ENCODE data around the gene FLOT1. TPM values are rescaled to one million over a fixed set of nuclear protein-coding genes. Genes with fewer than 3 reads are reported as not detected.
A peak's percentile ranks its signal among the peaks of the same experiment; 100 is the strongest.

FLOT1 gene
- total and polyA plus RNA-seq, 2 donors, result 67.1 to 157 TPM

DNA sequence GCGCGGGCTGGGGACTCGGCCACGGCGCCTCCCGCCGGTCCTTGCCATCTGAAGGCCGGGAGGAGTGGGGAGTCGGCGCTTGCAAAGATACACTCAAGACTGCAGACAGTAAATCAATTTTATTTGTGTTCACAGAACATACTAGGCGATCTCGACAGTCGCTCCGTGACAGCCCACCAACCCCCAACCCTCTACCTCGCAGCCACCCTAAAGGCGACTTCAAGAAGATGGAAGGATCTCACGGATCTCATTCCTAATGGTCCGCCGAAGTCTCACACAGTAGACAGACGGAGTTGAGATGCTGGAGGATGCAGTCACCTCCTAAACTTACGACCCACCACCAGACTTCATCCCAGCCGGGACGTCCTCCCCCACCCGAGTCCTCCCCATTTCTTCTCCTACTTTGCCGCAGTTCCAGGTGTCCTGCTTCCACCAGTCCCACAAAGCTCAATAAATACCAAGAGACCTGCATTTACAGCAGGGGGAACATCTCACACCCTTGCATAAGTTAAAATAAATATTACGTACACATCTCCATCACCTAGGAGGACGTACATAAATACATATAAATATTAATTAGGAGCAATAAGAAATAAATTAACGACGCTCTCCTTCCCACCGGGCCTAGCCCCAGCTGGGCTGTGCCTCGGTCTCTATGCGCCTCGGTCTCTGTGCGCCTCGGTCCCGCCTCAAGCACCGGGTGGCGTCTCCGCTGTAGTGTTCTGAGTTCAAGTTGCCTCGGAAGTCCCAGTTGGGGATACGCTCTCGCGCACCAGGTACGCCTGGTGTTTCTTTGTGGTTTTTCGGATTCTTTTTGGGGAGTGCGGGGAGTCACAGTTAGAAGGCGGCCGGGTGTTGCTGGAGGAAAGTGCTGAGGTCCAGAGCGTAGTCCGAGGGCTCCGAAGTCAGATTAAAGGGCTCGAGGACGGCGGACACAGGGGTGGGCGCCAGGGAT lies 889 bp upstream of the FLOT1 start:
- DNase-seq (ENCODE audit: low read depth in 6 of 9, low spot score in 9 of 9), result peak in 2 of 9 donors; percentile 35 to 52
- H3K4me3 ChIP-seq (ENCODE audit: low read length in 2 of 2), result peak overlapping the region; percentile 71 to 79
- peaks cover 4 to 49% of the 10 kb centered on the region in 2 donors for H3K4me1 ChIP-seq (ENCODE audit: control insufficient read depth in 2 of 2, insufficient read depth in 2 of 2, low read length in 2 of 2)

DNA sequence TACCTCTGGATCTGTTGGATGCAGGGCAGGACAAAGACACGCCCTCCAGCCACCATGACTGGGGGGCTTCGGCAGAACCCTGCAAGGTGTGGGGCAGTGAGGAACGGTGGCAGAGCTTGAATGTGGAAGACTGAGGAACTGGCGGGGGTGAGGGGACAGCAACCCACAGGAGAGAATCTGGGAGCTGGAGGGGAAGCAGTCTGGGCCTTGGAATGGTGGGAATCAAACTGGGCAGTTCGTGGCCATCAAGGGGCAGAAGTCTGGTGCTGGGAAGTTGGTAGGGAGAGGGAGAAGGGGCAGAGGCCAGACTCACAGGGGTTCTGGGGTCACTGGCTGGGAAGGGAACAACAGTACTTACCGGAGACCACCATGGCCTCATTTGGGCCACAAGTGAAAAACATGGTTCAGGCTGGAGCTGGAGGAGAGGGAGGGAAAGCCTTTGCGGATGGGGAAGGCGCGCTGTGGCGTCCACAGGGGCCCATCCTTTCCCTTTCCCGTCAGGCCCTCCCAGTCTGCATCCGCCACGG lies 635 bp downstream of the FLOT1 start:
- peaks cover 0 to 20% of the 10 kb centered on the region in 2 donors for H3K27me3 ChIP-seq (ENCODE audit: control insufficient read depth in 2 of 2, insufficient read depth in 1 of 2, low read length in 1 of 2)
- peaks cover 12 to 50% of the 10 kb centered on the region in 2 donors for H3K4me1 ChIP-seq (ENCODE audit: control insufficient read depth in 2 of 2, insufficient read depth in 2 of 2, low read length in 2 of 2)
- DNase-seq (ENCODE audit: low read depth in 6 of 9, low spot score in 9 of 9), result no peak
- 26% methylated on average over 13 of the region's 13 CpGs for WGBS
- H3K4me3 ChIP-seq (ENCODE audit: low read length in 2 of 2), result peak overlapping the region; percentile 71 to 79
- H3K9me3 ChIP-seq (ENCODE audit: control insufficient read depth in 2 of 2, insufficient read depth in 1 of 2, low read length in 1 of 2), result peaks cover 0 to 10% of the 10 kb centered on the region in 2 donors
- H3K36me3 ChIP-seq (ENCODE audit: control insufficient read depth in 2 of 2, insufficient read depth in 2 of 2, low read length in 1 of 2), result peaks cover 0 to 21% of the 10 kb centered on the region in 2 donors
- H3K27ac ChIP-seq (ENCODE audit: low read depth in 1 of 2, low read length in 1 of 2), result peak overlapping the region; percentile 74 to 90

More for the DNA sequence above, 889 bp upstream of the FLOT1 start:
- Histone ChIP-seq H3K9me3 (ENCODE audit: control insufficient read depth in 2 of 2, insufficient read depth in 1 of 2, low read length in 1 of 2) (peaks cover 0 to 10% of the 10 kb centered on the region in 2 donors), H3K27ac (ENCODE audit: low read depth in 1 of 2, low read length in 1 of 2) (peak overlapping the region; percentile 77 to 90), H3K27me3 (ENCODE audit: control insufficient read depth in 2 of 2, insufficient read depth in 1 of 2, low read length in 1 of 2) (peaks cover 0 to 20% of the 10 kb centered on the region in 2 donors), H3K36me3 (ENCODE audit: control insufficient read depth in 2 of 2, insufficient read depth in 2 of 2, low read length in 1 of 2) (peaks cover 0 to 20% of the 10 kb centered on the region in 2 donors)
- 4% methylated on average over 55 of the region's 55 CpGs for WGBS

DNA sequence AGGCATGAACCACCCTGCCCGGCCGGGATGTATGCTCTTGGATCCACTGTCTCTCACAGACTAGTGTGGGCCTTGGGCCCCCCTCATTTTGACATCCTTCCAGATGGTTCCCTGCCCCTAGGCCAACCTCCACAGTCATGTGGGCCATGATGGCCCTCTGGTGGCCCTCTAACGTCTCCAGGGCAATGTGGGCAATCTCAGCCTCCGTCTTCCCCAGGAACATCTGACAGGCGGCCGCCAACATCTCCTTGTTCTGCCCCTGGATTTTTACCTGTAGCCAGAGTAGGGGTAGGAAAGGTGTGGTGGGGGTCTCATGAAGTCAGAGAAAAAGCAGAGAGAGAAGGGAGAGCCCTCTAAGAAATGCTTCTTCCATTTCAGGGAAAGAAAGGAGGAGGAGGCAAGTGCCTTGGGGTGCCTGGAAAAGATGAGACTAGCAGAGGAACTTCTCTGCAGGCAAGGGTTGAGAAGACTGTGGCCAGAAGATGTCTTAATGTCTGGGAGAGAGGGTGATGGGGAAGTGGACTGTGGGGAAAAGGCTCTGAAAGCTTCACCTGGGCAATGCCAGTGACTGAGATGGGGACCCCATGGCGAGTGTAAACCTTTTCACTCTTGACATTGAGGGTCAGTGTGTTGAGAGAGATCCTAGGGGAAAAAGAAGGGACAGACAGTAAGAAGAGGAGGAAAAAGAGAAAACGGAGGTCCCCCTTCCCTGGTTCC lies 1.3 kb downstream of the FLOT1 start:
- peaks cover 13 to 55% of the 10 kb centered on the region in 2 donors for H3K4me1 ChIP-seq (ENCODE audit: control insufficient read depth in 2 of 2, insufficient read depth in 2 of 2, low read length in 2 of 2)
- peaks cover 0 to 23% of the 10 kb centered on the region in 2 donors for H3K36me3 ChIP-seq (ENCODE audit: control insufficient read depth in 2 of 2, insufficient read depth in 2 of 2, low read length in 1 of 2)
- H3K9me3 ChIP-seq (ENCODE audit: control insufficient read depth in 2 of 2, insufficient read depth in 1 of 2, low read length in 1 of 2), result peaks cover 0 to 10% of the 10 kb centered on the region in 2 donors
- peaks cover 0 to 20% of the 10 kb centered on the region in 2 donors for H3K27me3 ChIP-seq (ENCODE audit: control insufficient read depth in 2 of 2, insufficient read depth in 1 of 2, low read length in 1 of 2)
- H3K27ac ChIP-seq (ENCODE audit: low read depth in 1 of 2, low read length in 1 of 2), result no peak overlapping the region
- no peak for DNase-seq (ENCODE audit: low read depth in 6 of 9, low spot score in 9 of 9)
- peak overlapping the region in 1 of 2 donors; percentile 71 for H3K4me3 ChIP-seq (ENCODE audit: low read length in 2 of 2)
- 93% methylated on average over 8 of the region's 8 CpGs for WGBS

DNA sequence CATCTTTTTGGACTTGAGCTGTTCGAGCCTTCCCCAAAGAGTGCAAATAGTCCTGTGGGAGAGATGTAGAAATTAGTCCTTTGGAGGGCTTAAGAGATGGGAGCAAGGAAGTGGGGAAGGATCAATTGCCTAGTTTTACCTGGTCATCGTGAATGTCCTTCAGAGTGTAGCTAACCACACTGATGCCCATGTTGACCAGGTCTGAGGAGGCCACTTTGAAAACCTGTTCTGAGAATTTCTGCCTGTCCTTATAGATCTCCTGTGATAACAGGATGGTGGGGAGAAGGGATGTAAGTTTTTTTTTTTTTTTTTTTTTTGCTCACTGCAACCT lies 2.0 kb downstream of the FLOT1 start:
- H3K36me3 ChIP-seq (ENCODE audit: control insufficient read depth in 2 of 2, insufficient read depth in 2 of 2, low read length in 1 of 2), result peaks cover 0 to 28% of the 10 kb centered on the region in 2 donors

DNA sequence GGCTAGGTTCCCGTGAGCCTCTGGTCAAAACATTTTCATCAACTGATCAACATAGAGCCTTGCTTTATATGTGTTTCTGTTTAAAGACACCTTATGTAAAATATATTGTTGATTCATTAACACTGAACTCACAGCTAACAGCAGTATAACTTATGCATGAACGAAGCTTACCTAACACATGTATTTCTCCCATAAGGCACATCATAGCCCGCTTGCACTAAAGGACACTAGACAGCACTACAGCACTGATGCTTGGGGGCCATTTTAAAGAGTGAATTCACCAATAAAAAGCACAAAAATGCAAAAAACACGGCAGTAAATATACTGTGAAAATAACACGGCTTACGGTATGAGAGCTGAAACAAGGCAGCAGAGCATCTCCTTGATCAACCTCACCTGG lies 4.0 kb downstream of the FLOT1 start:
- WGBS, result 95% methylated on average over 6 of the region's 6 CpGs
- DNase-seq (ENCODE audit: low read depth in 6 of 9, low spot score in 9 of 9), result no peak
- Histone ChIP-seq H3K36me3 (ENCODE audit: control insufficient read depth in 2 of 2, insufficient read depth in 2 of 2, low read length in 1 of 2) (peaks cover 9 to 39% of the 10 kb centered on the region in 2 donors), H3K4me1 (ENCODE audit: control insufficient read depth in 2 of 2, insufficient read depth in 2 of 2, low read length in 2 of 2) (peaks cover 11 to 46% of the 10 kb centered on the region in 2 donors), H3K4me3 (ENCODE audit: low read length in 2 of 2) (no peak overlapping the region), H3K27me3 (ENCODE audit: control insufficient read depth in 2 of 2, insufficient read depth in 1 of 2, low read length in 1 of 2) (peaks cover 0 to 9% of the 10 kb centered on the region in 2 donors), H3K27ac (ENCODE audit: low read depth in 1 of 2, low read length in 1 of 2) (no peak overlapping the region), H3K9me3 (ENCODE audit: control insufficient read depth in 2 of 2, insufficient read depth in 1 of 2, low read length in 1 of 2) (peaks cover 0 to 6% of the 10 kb centered on the region in 2 donors)

More for the DNA sequence above, 2.0 kb downstream of the FLOT1 start:
- Histone ChIP-seq H3K4me1 (ENCODE audit: control insufficient read depth in 2 of 2, insufficient read depth in 2 of 2, low read length in 2 of 2) (peaks cover 13 to 62% of the 10 kb centered on the region in 2 donors), H3K27me3 (ENCODE audit: control insufficient read depth in 2 of 2, insufficient read depth in 1 of 2, low read length in 1 of 2) (peaks cover 0 to 20% of the 10 kb centered on the region in 2 donors), H3K9me3 (ENCODE audit: control insufficient read depth in 2 of 2, insufficient read depth in 1 of 2, low read length in 1 of 2) (peaks cover 0 to 10% of the 10 kb centered on the region in 2 donors), H3K4me3 (ENCODE audit: low read length in 2 of 2) (no peak overlapping the region), H3K27ac (ENCODE audit: low read depth in 1 of 2, low read length in 1 of 2) (no peak overlapping the region)
- no peak for DNase-seq (ENCODE audit: low read depth in 6 of 9, low spot score in 9 of 9)
- WGBS, result 96% methylated on average over 2 of the region's 2 CpGs

DNA sequence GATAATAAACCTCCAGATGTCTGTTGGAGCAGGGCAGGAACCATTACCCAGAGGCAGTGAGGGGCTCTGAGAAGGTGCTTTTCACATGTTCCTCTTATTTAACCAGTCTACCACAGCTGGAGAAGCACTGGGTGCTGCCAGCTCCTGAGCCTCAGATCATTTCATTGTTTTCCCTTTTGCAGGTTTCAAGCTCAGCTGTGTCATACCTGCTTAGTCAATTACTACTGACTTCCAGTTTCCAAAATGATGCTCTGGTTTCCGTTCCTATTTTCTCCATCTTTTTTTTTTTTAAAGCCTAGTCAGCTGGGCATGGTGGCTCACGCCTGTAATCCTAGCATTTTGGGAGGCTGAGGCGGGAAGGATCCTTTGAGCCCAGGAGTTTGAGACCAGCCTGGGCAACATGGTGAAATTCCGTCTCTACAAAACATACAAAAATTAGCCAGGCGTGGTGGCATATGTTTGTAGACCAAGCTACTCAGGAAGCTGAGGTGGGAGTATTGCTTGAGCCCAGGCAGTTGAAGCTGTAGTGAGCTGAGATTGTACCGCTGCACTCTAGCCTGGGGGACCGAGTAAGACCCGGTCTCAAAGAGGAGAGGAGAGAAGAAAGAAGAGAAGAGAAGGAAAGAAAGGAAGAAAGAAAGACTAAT lies 6.7 kb downstream of the FLOT1 start:
- peaks cover 11 to 30% of the 10 kb centered on the region in 2 donors for H3K4me1 ChIP-seq (ENCODE audit: control insufficient read depth in 2 of 2, insufficient read depth in 2 of 2, low read length in 2 of 2)
- no peaks in the 10 kb centered on the region for H3K9me3 ChIP-seq (ENCODE audit: control insufficient read depth in 2 of 2, insufficient read depth in 1 of 2, low read length in 1 of 2)
- no peak overlapping the region for H3K27ac ChIP-seq (ENCODE audit: low read depth in 1 of 2, low read length in 1 of 2)
- no peak overlapping the region for H3K4me3 ChIP-seq (ENCODE audit: low read length in 2 of 2)
- peaks cover 14 to 46% of the 10 kb centered on the region in 2 donors for H3K36me3 ChIP-seq (ENCODE audit: control insufficient read depth in 2 of 2, insufficient read depth in 2 of 2, low read length in 1 of 2)
- no peaks in the 10 kb centered on the region for H3K27me3 ChIP-seq (ENCODE audit: control insufficient read depth in 2 of 2, insufficient read depth in 1 of 2, low read length in 1 of 2)
- DNase-seq (ENCODE audit: low read depth in 6 of 9, low spot score in 9 of 9), result no peak
- WGBS, result 86% methylated on average over 8 of the region's 8 CpGs

DNA sequence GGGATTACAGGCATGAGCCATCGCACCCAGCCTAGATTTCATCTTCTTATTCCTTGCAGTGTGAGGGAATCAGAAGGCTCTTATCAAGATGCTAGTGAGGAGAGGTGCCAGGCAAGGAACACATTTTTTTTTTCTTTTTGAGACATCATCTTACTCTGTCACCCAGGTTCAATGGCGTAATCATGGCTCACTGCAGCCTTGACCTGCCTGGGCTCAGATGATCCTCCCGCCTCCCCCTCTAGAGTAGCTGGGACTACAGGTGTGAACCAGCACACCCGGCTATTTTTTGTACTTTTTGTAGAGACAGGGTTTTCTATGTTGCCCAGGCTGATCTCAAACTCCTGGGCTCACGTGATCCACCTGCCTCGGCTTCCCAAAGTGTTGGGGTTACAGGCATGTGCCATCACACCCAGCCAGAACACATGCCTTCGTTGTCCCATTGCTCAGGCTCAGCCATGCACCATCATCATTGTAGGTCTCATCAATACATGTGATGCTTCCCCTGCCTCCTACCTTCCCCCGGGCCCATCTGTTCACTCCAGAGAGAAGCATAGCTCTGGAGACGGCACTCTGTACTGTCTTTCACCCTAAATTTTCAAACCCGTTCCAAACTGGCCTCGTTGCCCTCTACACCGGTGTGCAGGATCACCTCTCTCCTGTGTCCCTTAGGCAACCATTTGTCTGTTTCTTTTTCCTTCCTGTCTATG lies 10.1 kb downstream of the FLOT1 start:
- no peak for DNase-seq (ENCODE audit: low read depth in 6 of 9, low spot score in 9 of 9)
- no peaks in the 10 kb centered on the region for H3K27me3 ChIP-seq (ENCODE audit: control insufficient read depth in 2 of 2, insufficient read depth in 1 of 2, low read length in 1 of 2)
- peaks cover 26 to 52% of the 10 kb centered on the region in 2 donors for H3K36me3 ChIP-seq (ENCODE audit: control insufficient read depth in 2 of 2, insufficient read depth in 2 of 2, low read length in 1 of 2)
- 97% methylated on average over 12 of the region's 12 CpGs for WGBS
- H3K9me3 ChIP-seq (ENCODE audit: control insufficient read depth in 2 of 2, insufficient read depth in 1 of 2, low read length in 1 of 2), result no peaks in the 10 kb centered on the region
- peaks cover 13 to 34% of the 10 kb centered on the region in 2 donors for H3K4me1 ChIP-seq (ENCODE audit: control insufficient read depth in 2 of 2, insufficient read depth in 2 of 2, low read length in 2 of 2)
- no peak overlapping the region for H3K27ac ChIP-seq (ENCODE audit: low read depth in 1 of 2, low read length in 1 of 2)
- H3K4me3 ChIP-seq (ENCODE audit: low read length in 2 of 2), result no peak overlapping the region
